HepG2 (cell line): ENCODE data around the gene SINHCAF. TPM values are rescaled to one million over a fixed set of nuclear protein-coding genes. Genes with fewer than 3 reads are reported as not detected.

Source experiments
- ADNP ChIP-seq: sonication (generic); formaldehyde crosslinking; IDR thresholded peaks from 2 replicates; pipeline ENCODE4 v1.4.0; 2020; ENCODE audit warnings: missing genetic modification reagents
- AGO1 ChIP-seq: fragments of 200-400 bp; formaldehyde crosslinking; IDR thresholded peaks from 2 replicates; pipeline ENCODE4 v1.6.1; 2017; ENCODE audit warnings: mild to moderate bottlenecking, low read depth, low read length, moderate library complexity; ENCODE audit not compliant: poor library complexity, severe bottlenecking
- ARNT ChIP-seq: fragments of 450-650 bp; IDR thresholded peaks from 2 replicates; pipeline ENCODE4 v1.6.1; 2017
- ATF1 ChIP-seq: IDR thresholded peaks from 2 replicates; pipeline ENCODE4 v1.6.1; 2016; ENCODE audit warnings: mild to moderate bottlenecking, control low read depth
- ATM ChIP-seq: fragments of 450-650 bp; IDR thresholded peaks from 2 replicates; pipeline ENCODE4 v1.7.1; 2017; ENCODE audit warnings: mild to moderate bottlenecking, borderline replicate concordance
- FOSL2 ChIP-seq: sonication (generic); formaldehyde crosslinking; IDR thresholded peaks from 2 replicates; pipeline ENCODE4 v1.4.0; 2020; ENCODE audit warnings: missing genetic modification reagents
- GABPA ChIP-seq, 2 experiments: IDR thresholded peaks; 2 replicates each; pipeline ENCODE4 v1.6.1; 2011 to 2016; ENCODE audit warnings: low read depth in 2 of 2, low read length in 1 of 2, missing biosample characterization in 1 of 2, missing genetic modification characterization in 1 of 2
- GATAD2A ChIP-seq: IDR thresholded peaks from 2 replicates; pipeline ENCODE4 v1.6.1; 2016
- JDP2 ChIP-seq: sonication (generic); formaldehyde crosslinking; IDR thresholded peaks from 2 replicates; pipeline ENCODE4 v1.8.1; 2022; ENCODE audit warnings: missing genetic modification reagents, borderline replicate concordance
- MTA3 ChIP-seq: sonication (generic); formaldehyde crosslinking; IDR thresholded peaks from 2 replicates; pipeline ENCODE4 v1.4.0; 2020; ENCODE audit warnings: missing genetic modification reagents
- NFATC3 ChIP-seq: sonication (generic); formaldehyde crosslinking; IDR thresholded peaks from 2 replicates; pipeline ENCODE4 v1.5.1; 2020; ENCODE audit warnings: mild to moderate bottlenecking, missing genetic modification reagents
- NFYB ChIP-seq: sonication (generic); formaldehyde crosslinking; IDR thresholded peaks from 2 replicates; pipeline ENCODE4 v1.4.0; 2020; ENCODE audit warnings: missing genetic modification reagents
- NFYC ChIP-seq: IDR thresholded peaks from 2 replicates; pipeline ENCODE4 v1.6.1; 2016; ENCODE audit warnings: missing genetic modification reagents, missing compliant biosample characterization
- NR3C1 ChIP-seq: sonication (generic); formaldehyde crosslinking; IDR thresholded peaks from 2 replicates; pipeline ENCODE4 v1.4.0; 2020; ENCODE audit warnings: missing genetic modification reagents
- PITX1 ChIP-seq: sonication (generic); formaldehyde crosslinking; IDR thresholded peaks from 2 replicates; pipeline ENCODE4 v1.5.1; 2020; ENCODE audit warnings: mild to moderate bottlenecking, missing genetic modification reagents
- RAD21 ChIP-seq: fragments of 450-650 bp; formaldehyde crosslinking; IDR thresholded peaks from 2 replicates; pipeline ENCODE4 v1.5.0; 2020; ENCODE audit warnings: mild to moderate bottlenecking
- RXRA ChIP-seq: sonication (generic); formaldehyde crosslinking; IDR thresholded peaks from 2 replicates; pipeline ENCODE4 v1.5.1; 2020; ENCODE audit warnings: missing genetic modification reagents
- ZNF264 ChIP-seq: sonication (generic); formaldehyde crosslinking; IDR thresholded peaks from 2 replicates; pipeline ENCODE4 v1.4.0; 2020; ENCODE audit warnings: missing genetic modification reagents
- ZNF343 ChIP-seq: sonication (generic); formaldehyde crosslinking; IDR thresholded peaks from 2 replicates; pipeline ENCODE4 v1.4.0; 2020; ENCODE audit warnings: mild to moderate bottlenecking, missing genetic modification reagents
- ZNF614 ChIP-seq: IDR thresholded peaks from 2 replicates; pipeline ENCODE4 v1.6.1; 2018; ENCODE audit warnings: missing biosample characterization, missing genetic modification reagents, inconsistent platforms, borderline replicate concordance
- ZNF619 ChIP-seq: sonication (generic); formaldehyde crosslinking; IDR thresholded peaks from 2 replicates; pipeline ENCODE4 v1.4.0; 2020; ENCODE audit warnings: mild to moderate bottlenecking, missing genetic modification reagents
- ZNF766 ChIP-seq: sonication (generic); formaldehyde crosslinking; IDR thresholded peaks from 2 replicates; pipeline ENCODE4 v1.5.0; 2020; ENCODE audit warnings: missing genetic modification reagents, borderline replicate concordance
- ZNF773 ChIP-seq: sonication (generic); formaldehyde crosslinking; IDR thresholded peaks from 2 replicates; pipeline ENCODE4 v1.4.0; 2020; ENCODE audit warnings: missing genetic modification reagents, borderline replicate concordance
- ZNF790 ChIP-seq: sonication (generic); formaldehyde crosslinking; IDR thresholded peaks from 2 replicates; pipeline ENCODE4 v1.8.0; 2022; ENCODE audit warnings: missing genetic modification reagents, mild to moderate bottlenecking, borderline replicate concordance
- ZNF816 ChIP-seq: sonication (generic); formaldehyde crosslinking; IDR thresholded peaks from 2 replicates; pipeline ENCODE4 v1.8.0; 2022; ENCODE audit warnings: missing genetic modification reagents, mild to moderate bottlenecking, borderline replicate concordance
- polyA plus RNA-seq, 8 experiments: library from polyadenylated mRNA; depleted of rRNA in 3 of 8; stranded (reverse) in 7 of 8; unstranded in 1 of 8; fragments of >200 nt; fragmentation: Illumina TruSeq in 4 of 8; extraction: Trizol in 4 of 8; gene quantifications; 2 replicates each; pipeline versions ENCODE4 v1.2.1 to v1.2.3, GENCODE V29; 2011 to 2016; ENCODE audit warnings: low read depth in 4 of 8, missing spikeins in 1 of 8, mixed read lengths in 1 of 8; ENCODE audit not compliant: insufficient read depth in 1 of 8
- total RNA-seq, 5 experiments: library from RNA; depleted of rRNA; stranded (reverse); fragments of >200 nt; fragmentation: Illumina TruSeq; extraction: Trizol; gene quantifications; 2 replicates each; pipeline ENCODE4 v1.2.3, GENCODE V29; 2016; ENCODE audit warnings: low read depth in 1 of 5
- TF ChIP-seq, protein P1 (sequence below): sonication (generic); formaldehyde crosslinking; IDR thresholded peaks from 2 replicates; pipeline ENCODE4 v1.5.0; 2020; ENCODE audit warnings: missing genetic modification reagents, mild to moderate bottlenecking, borderline replicate concordance
- TF ChIP-seq, protein P2 (sequence below): IDR thresholded peaks from 2 replicates; pipeline ENCODE4 v1.6.1; 2016; ENCODE audit warnings: low read depth, control low read depth
- TF ChIP-seq, protein P3 (sequence below): sonication (generic); formaldehyde crosslinking; IDR thresholded peaks from 2 replicates; pipeline ENCODE4 v1.8.0; 2022; ENCODE audit warnings: missing genetic modification reagents, low read depth, mild to moderate bottlenecking, borderline replicate concordance
- TF ChIP-seq, protein P4 (sequence below): sonication (generic); formaldehyde crosslinking; IDR thresholded peaks from 2 replicates; pipeline ENCODE4 v1.5.1; 2020; ENCODE audit warnings: missing genetic modification reagents, mild to moderate bottlenecking, borderline replicate concordance

SINHCAF gene
- total and polyA plus RNA-seq, 2 of the 13 experiments (the other 11 are each of a cell fraction or from before 2014, with no cell fraction given) = 54.6 to 97.8 TPM

DNA sequence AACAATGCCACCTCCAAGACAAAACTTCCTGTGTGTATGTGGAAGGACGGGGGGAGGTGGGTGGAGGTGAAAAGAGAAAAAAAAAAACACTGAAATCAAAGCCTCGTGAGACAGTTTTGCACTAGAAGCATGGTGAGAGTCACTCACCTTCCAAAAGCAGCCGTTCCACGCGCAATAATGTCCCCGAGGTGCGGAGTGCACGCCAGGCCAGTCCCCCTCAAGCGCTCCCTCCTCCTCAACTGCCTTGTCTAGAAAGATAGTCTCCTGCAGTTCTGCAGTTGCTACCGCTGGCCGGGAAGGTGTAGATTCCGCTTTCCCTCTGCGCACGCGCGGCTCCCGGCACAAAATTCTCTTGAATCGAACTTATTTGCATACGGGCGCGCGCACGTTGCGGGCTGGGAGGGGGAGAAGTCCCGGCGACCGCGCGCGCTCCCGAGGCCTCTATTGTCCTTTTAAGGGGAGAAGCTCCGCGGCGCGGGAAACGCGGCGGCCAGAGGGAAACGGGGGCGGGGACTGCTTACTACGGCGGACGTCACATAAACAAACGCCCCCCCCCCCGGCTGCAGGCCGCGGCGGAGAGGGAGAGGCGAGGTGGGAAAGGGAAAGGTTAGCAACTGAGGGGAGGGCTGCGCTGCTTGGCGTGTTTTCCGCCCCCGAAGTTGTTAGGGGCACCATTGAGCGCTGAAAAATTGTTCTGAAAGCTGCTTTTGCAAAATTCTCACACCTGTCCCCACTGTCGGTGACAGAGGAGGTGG lies at the start of gene SINHCAF (continued):
- TF ChIP-seq ADNP = no peak
- TF ChIP-seq GATAD2A = no peak
- no peak for TF ChIP-seq ATM
- TF ChIP-seq NR3C1 = no peak
- 0 out of 2 replicates have a peak, but pooled peaks have one; percentile 23 for TF ChIP-seq ZNF614 (CRISPR knock-in tag)
- TF ChIP-seq NFATC3 (CRISPR knock-in tag) = no peak
- TF ChIP-seq ARNT = no peak
- no peak; the same call in 1 of the 2 replicates for TF ChIP-seq PITX1 (CRISPR knock-in tag)
- TF ChIP-seq NFYC (CRISPR knock-in tag) = no peak
- no peak for TF ChIP-seq ZNF619 (CRISPR knock-in tag)
- TF ChIP-seq, protein P1, sequence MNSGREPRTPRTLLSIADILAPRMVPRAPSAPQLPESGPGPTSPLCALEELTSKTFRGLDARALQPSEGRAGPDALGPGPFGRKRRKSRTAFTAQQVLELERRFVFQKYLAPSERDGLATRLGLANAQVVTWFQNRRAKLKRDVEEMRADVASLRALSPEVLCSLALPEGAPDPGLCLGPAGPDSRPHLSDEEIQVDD (CRISPR knock-in tag) = no peak
- 0 out of 2 replicates have a peak, but pooled peaks have one; percentile 10 for TF ChIP-seq FOSL2 (CRISPR knock-in tag)
- TF ChIP-seq, protein P2, sequence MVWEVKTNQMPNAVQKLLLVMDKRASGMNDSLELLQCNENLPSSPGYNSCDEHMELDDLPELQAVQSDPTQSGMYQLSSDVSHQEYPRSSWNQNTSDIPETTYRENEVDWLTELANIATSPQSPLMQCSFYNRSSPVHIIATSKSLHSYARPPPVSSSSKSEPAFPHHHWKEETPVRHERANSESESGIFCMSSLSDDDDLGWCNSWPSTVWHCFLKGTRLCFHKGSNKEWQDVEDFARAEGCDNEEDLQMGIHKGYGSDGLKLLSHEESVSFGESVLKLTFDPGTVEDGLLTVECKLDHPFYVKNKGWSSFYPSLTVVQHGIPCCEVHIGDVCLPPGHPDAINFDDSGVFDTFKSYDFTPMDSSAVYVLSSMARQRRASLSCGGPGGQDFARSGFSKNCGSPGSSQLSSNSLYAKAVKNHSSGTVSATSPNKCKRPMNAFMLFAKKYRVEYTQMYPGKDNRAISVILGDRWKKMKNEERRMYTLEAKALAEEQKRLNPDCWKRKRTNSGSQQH (CRISPR knock-in tag) = no peak
- TF ChIP-seq ATF1 (CRISPR knock-in tag) = peak; percentile 66
- no peak for TF ChIP-seq ZNF816 (CRISPR knock-in tag)
- TF ChIP-seq ZNF773 (CRISPR knock-in tag) = no peak
- no peak for TF ChIP-seq ZNF264 (CRISPR knock-in tag)
- TF ChIP-seq, protein P3, sequence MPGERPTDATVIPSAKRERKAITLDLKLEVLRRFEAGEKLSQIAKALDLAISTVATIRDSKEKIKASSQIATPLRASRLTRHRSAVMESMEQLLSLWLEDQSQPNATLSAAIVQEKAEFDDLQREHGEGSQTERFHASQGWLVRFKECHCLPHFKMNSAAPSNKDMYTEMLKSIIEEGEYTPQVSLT = no peak
- no peak for TF ChIP-seq RAD21 (CRISPR knock-in tag)
- TF ChIP-seq ZNF790 (CRISPR knock-in tag) = 0 out of 2 replicates have a peak, but pooled peaks have one; percentile 24
- TF ChIP-seq ZNF343 (CRISPR knock-in tag) = no peak
- no peak for TF ChIP-seq MTA3
- TF ChIP-seq NFYB = peak; percentile 28; the same call in 1 of the 2 replicates
- no peak for TF ChIP-seq RXRA (CRISPR knock-in tag)
- no peak for TF ChIP-seq GABPA (IDR thresholded peaks at IDR 0.05; ENCODE audit: low read depth, low read length)
- TF ChIP-seq GABPA (CRISPR knock-in tag; IDR thresholded peaks at IDR 0.05; ENCODE audit: low read depth) = peak; percentile 33; the same call in 1 of the 2 replicates
- TF ChIP-seq ZNF766 (CRISPR knock-in tag) = no peak
- TF ChIP-seq, protein P4, sequence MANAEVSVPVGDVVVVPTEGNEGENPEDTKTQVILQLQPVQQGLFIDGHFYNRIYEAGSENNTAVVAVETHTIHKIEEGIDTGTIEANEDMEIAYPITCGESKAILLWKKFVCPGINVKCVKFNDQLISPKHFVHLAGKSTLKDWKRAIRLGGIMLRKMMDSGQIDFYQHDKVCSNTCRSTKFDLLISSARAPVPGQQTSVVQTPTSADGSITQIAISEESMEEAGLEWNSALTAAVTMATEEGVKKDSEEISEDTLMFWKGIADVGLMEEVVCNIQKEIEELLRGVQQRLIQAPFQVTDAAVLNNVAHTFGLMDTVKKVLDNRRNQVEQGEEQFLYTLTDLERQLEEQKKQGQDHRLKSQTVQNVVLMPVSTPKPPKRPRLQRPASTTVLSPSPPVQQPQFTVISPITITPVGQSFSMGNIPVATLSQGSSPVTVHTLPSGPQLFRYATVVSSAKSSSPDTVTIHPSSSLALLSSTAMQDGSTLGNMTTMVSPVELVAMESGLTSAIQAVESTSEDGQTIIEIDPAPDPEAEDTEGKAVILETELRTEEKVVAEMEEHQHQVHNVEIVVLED (CRISPR knock-in tag) = peak; percentile 97
- TF ChIP-seq AGO1 = no peak
- no peak for TF ChIP-seq JDP2
